ENCODE measurements around the gene HLA-DRB1. TPM values are rescaled to one million over a fixed set of nuclear protein-coding genes. Genes with fewer than 3 reads are reported as not detected.
A peak's percentile ranks its signal among the peaks of the same experiment; 100 is the strongest.
"Not testable (repeated sequence)": the region's sequence is repeated elsewhere in the genome, so short reads cannot be mapped to it uniquely, and the experiment has no call there.

Gene HLA-DRB1
- total RNA-seq, 2 donors from 2014 or later: 24.0 to 37.6 TPM

DNA sequence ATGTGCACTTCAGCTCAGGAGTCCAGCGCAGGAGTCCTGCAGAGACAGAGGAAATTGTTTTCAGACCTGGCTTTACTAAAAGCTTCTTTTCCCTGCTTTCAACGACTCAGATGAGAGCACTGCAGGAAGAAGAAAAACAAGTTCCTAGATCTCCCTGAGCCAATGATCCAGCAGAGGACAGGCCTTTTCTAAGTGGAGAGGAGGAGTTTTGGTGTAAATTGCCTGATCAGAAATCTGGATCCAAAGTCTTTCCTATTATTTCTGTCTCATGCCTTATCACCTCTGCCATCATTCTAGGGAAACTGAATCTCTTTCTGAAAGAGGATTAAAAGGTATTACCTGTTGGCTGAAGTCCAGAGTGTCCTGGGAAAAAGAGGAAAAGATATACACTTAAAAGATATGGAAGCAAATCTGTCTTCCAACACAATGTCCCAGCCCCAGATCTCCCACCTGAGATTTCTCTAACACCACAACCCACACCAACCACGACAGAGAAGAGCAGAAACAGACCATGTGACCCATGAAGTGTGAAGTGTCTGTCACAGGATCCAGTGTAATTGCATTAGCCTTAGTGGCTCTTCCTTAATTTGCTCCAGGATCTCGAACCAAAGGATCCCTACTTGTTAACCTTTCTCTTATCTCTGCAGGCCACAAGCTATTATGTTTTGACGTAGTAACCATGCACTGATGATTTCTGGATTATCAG is 36.5 kb downstream of the HLA-DRB1 start:
- no peak for DNase-seq (ENCODE audit: low spot score)
- no peak for TF ChIP-seq CTCF (IDR thresholded peaks at IDR 0.05)
- no peaks in the 10 kb centered on the region for H3K9me3 ChIP-seq
- H3K36me3 ChIP-seq: no peaks in the 10 kb centered on the region
- no peak overlapping the region for H3K27ac ChIP-seq
- no peaks in the 10 kb centered on the region for H3K4me1 ChIP-seq
- H3K27me3 ChIP-seq: no peaks in the 10 kb centered on the region
- H3K4me3 ChIP-seq: no peak overlapping the region

DNA sequence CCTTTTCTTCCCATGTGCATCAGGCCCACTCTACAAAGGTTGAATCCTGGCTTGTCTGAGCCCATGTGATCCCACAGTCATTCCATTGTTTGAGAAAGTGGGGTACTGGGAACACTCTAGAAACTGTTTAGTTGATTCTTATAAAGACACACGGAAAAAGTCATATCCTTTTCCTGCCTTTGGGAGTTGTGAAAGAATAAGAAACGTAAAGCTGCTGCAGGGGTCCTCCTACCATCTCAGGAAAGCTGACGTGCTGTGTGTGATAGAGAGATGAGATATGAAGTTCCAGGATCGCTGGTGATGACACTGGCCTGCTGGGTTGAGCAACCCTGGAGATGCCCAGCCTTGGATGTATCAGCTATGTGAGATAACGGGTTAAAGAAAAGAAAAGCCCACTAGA is 38.2 kb downstream of the HLA-DRB1 start:
- H3K36me3 ChIP-seq: no peaks in the 10 kb centered on the region
- no peak for DNase-seq (ENCODE audit: low spot score)
- TF ChIP-seq CTCF (IDR thresholded peaks at IDR 0.05): no peak

GRCh38 chr6:32539839-32540238 is 49.8 kb downstream of the HLA-DRB1 start:
- TF ChIP-seq CTCF (IDR thresholded peaks at IDR 0.05): no peak
- Histone ChIP-seq H3K9me3 (no peaks in the 10 kb centered on the region), H3K27ac (no peak overlapping the region), H3K36me3 (no peaks in the 10 kb centered on the region), H3K4me1 (no peaks in the 10 kb centered on the region), H3K4me3 (no peak overlapping the region), H3K27me3 (no peaks in the 10 kb centered on the region)
- DNase-seq (ENCODE audit: low spot score): no peak

More for the DNA sequence above, 38.2 kb downstream of the HLA-DRB1 start:
- Histone ChIP-seq H3K4me1 (no peaks in the 10 kb centered on the region), H3K4me3 (no peak overlapping the region), H3K27ac (no peak overlapping the region), H3K9me3 (no peaks in the 10 kb centered on the region), H3K27me3 (no peaks in the 10 kb centered on the region)

DNA sequence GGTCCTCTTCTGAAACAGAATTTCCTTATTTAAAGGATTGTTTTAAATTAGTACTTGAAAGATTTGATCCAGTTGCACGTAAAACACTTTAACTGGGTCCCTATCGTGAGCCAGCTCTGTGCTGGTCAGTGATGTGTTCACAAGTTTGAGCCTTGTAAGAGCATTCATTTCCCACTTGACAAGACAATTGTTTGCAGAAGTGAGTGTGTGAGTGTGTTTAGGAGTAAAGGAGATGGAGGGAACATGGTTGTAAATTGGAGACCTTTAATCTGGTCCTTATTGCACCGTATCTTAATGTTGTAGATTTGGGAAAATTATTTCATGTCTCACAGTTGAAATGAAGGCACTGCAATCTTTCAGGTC is 59.2 kb downstream of the HLA-DRB1 start:
- H3K27ac ChIP-seq; H3K9me3 ChIP-seq; DNase-seq (ENCODE audit: low spot score); H3K4me1 ChIP-seq; H3K27me3 ChIP-seq; H3K36me3 ChIP-seq; H3K4me3 ChIP-seq: not testable (repeated sequence)

GRCh38 chr6:32529697-32530430 is 59.8 kb downstream of the HLA-DRB1 start, which contains the start of gene HLA-DRB5:
HLA-DRB5 (minus strand) TSS chr6:32530287; CDS start chr6:32530224, 63 bp downstream.
- peak within 1 kb of the TSS in 1 of 2 donors; percentile 27 for H3K4me3 ChIP-seq
- peak within 1 kb of the TSS in 1 of 2 donors; percentile 39 for H3K27ac ChIP-seq
- H3K27me3 ChIP-seq: no peaks in the 10 kb centered on the region
- no peaks in the 10 kb centered on the region for H3K36me3 ChIP-seq
- no peaks in the 10 kb centered on the region for H3K4me1 ChIP-seq
- H3K9me3 ChIP-seq: no peaks in the 10 kb centered on the region
- no peak for DNase-seq (ENCODE audit: low spot score)
- no peak for TF ChIP-seq CTCF (IDR thresholded peaks at IDR 0.05)

Other genes starting within 250 kb of the HLA-DRB1 start
- gene TSBP1, start 217.9 kb downstream of the HLA-DRB1 start, total RNA-seq: not detected
- not detected for gene BTNL2, start 182.7 kb downstream of the HLA-DRB1 start, total RNA-seq
- 10 to 100 TPM; 57.5 to 93.5 TPM for gene HLA-DRA, start 150.0 kb downstream of the HLA-DRB1 start, total RNA-seq
- gene HLA-DRB5, start 59.6 kb downstream of the HLA-DRB1 start, total RNA-seq: 10 to 100 TPM in 1 of 2 donors, 1 to 10 TPM in 1; 1.7 to 28.4 TPM
- 1 to 10 TPM in 1 of 2 donors, under 1 TPM in 1; 0.63 to 2.9 TPM for gene HLA-DQA1, start 47.6 kb upstream of the HLA-DRB1 start, total RNA-seq
- gene HLA-DQB1, start 76.8 kb upstream of the HLA-DRB1 start, total RNA-seq: 1 to 10 TPM in 1 of 2 donors, under 1 TPM in 1; 0.59 to 1.8 TPM
- under 1 TPM in 1 of 2 donors, not detected in 1; 0.75 TPM for gene HLA-DQA2, start 151.5 kb upstream of the HLA-DRB1 start, total RNA-seq
- gene HLA-DQB2, start 173.7 kb upstream of the HLA-DRB1 start, total RNA-seq: 1 to 10 TPM in 1 of 2 donors, not detected in 1; 1.3 TPM
- not detected for gene HLA-DOB, start 227.2 kb upstream of the HLA-DRB1 start, total RNA-seq
- gene TAP2, start 248.9 kb upstream of the HLA-DRB1 start, total RNA-seq: 1 to 10 TPM; 3.4 to 6.3 TPM